H9 (cell line): ENCODE data around the gene KRTAP2-2. TPM values are rescaled to one million over a fixed set of nuclear protein-coding genes. Genes with fewer than 3 reads are reported as not detected.
"Not testable (repeated sequence)": the region's sequence is repeated elsewhere in the genome, so short reads cannot be mapped to it uniquely, and the experiment has no call there.

Experiments
- DNase-seq: peaks from one replicate; pipeline ENCODE4 v3.0.0-alpha.2; 2017
- H2AFZ ChIP-seq: one replicate; pipeline ENCODE4 v1.6.1; 2013; ENCODE audit warnings: mild to moderate bottlenecking, low read length, control low read depth, moderate library complexity
- H2AK5ac ChIP-seq: 2 replicates; pipeline ENCODE4 v1.6.1; 2013; ENCODE audit warnings: low read length, control low read depth, mixed read lengths; ENCODE audit not compliant: insufficient read length
- H2BK120ac ChIP-seq: one replicate; pipeline ENCODE4 v1.6.1; 2013; ENCODE audit warnings: low read depth, mild to moderate bottlenecking, low read length, control low read depth, inconsistent platforms; ENCODE audit not compliant: poor library complexity, severe bottlenecking
- H2BK12ac ChIP-seq: 2 replicates; pipeline ENCODE4 v1.6.1; 2013; ENCODE audit warnings: low read length, control low read depth, mixed read lengths, low read depth; ENCODE audit not compliant: insufficient read length
- H2BK15ac ChIP-seq: 2 replicates; pipeline ENCODE4 v1.6.1; 2013; ENCODE audit warnings: low read depth, low read length, control low read depth
- H2BK20ac ChIP-seq: one replicate; pipeline ENCODE4 v1.6.1; 2013; ENCODE audit warnings: low read depth, mild to moderate bottlenecking, low read length, control low read depth, inconsistent platforms; ENCODE audit not compliant: poor library complexity, severe bottlenecking
- H2BK5ac ChIP-seq: 2 replicates; pipeline ENCODE4 v1.6.1; 2013; ENCODE audit warnings: low read length, control low read depth, mixed read lengths; ENCODE audit not compliant: insufficient read length
- H3K14ac ChIP-seq: 2 replicates; pipeline ENCODE4 v1.6.1; 2013; ENCODE audit warnings: low read length, control low read depth; ENCODE audit not compliant: insufficient read depth
- H3K18ac ChIP-seq: 2 replicates; pipeline ENCODE4 v1.6.1; 2013; ENCODE audit warnings: low read depth, mild to moderate bottlenecking, mixed read lengths, low read length, control low read depth; ENCODE audit not compliant: insufficient read length
- H3K23ac ChIP-seq: 2 replicates; pipeline ENCODE4 v1.6.1; 2013; ENCODE audit warnings: low read length, control low read depth, mixed read lengths, low read depth; ENCODE audit not compliant: insufficient read length
- H3K23me2 ChIP-seq: 2 replicates; pipeline ENCODE4 v1.6.1; 2013; ENCODE audit warnings: low read depth, mild to moderate bottlenecking, mixed read lengths, low read length, control low read depth; ENCODE audit not compliant: insufficient read length, poor library complexity, severe bottlenecking
- H3K27ac ChIP-seq: 2 replicates; pipeline ENCODE4 v1.5.1; 2013; ENCODE audit warnings: low read length, control low read depth, mixed read lengths, low read depth; ENCODE audit not compliant: insufficient read length
- H3K27me3 ChIP-seq: 2 replicates; pipeline ENCODE4 v1.6.1; 2013; ENCODE audit warnings: low read length, control low read depth, inconsistent platforms; ENCODE audit not compliant: insufficient read depth
- H3K4ac ChIP-seq: 2 replicates; pipeline ENCODE4 v1.6.1; 2013; ENCODE audit warnings: low read depth, mild to moderate bottlenecking, control low read depth, inconsistent platforms, low read length, moderate library complexity
- H3K4me1 ChIP-seq: 2 replicates; pipeline ENCODE4 v1.6.1; 2013; ENCODE audit warnings: low read length, control low read depth, inconsistent platforms; ENCODE audit not compliant: insufficient read depth
- H3K4me2 ChIP-seq: 2 replicates; pipeline ENCODE4 v1.6.1; 2013; ENCODE audit warnings: low read length, control low read depth, mixed read lengths; ENCODE audit not compliant: insufficient read length, insufficient read depth
- H3K56ac ChIP-seq: 2 replicates; pipeline ENCODE4 v1.6.1; 2013; ENCODE audit warnings: low read depth, mild to moderate bottlenecking, mixed read lengths, low read length, control low read depth; ENCODE audit not compliant: insufficient read length
- H3K79me1 ChIP-seq: 2 replicates; pipeline ENCODE4 v1.6.1; 2013; ENCODE audit warnings: low read depth, mild to moderate bottlenecking, moderate library complexity, low read length, control low read depth, inconsistent platforms; ENCODE audit not compliant: insufficient read depth, poor library complexity, severe bottlenecking
- H3K79me2 ChIP-seq: 2 replicates; pipeline ENCODE4 v1.6.1; 2013; ENCODE audit warnings: low read length, control low read depth, inconsistent platforms; ENCODE audit not compliant: insufficient read depth
- H3K9ac ChIP-seq: 2 replicates; pipeline ENCODE4 v1.6.1; 2013; ENCODE audit warnings: low read length, control low read depth, mixed read lengths; ENCODE audit not compliant: insufficient read length; ENCODE audit errors: extremely low read depth
- H3K9me3 ChIP-seq: one replicate; pipeline ENCODE4 v1.6.1; 2013; ENCODE audit warnings: low read depth, low read length, inconsistent platforms; ENCODE audit not compliant: control insufficient read depth
- H3T11ph ChIP-seq: one replicate; pipeline ENCODE4 v1.6.1; 2013; ENCODE audit warnings: mild to moderate bottlenecking, low read length, control low read depth, inconsistent platforms
- H4K20me1 ChIP-seq: one replicate; pipeline ENCODE4 v1.6.1; 2013; ENCODE audit not compliant: control insufficient read depth, insufficient read length, insufficient read depth
- H4K5ac ChIP-seq: 2 replicates; pipeline ENCODE4 v1.6.1; 2013; ENCODE audit warnings: low read depth, mild to moderate bottlenecking, mixed read lengths, low read length, control low read depth; ENCODE audit not compliant: insufficient read length
- H4K8ac ChIP-seq: replicated peaks from 2 replicates; pipeline ENCODE4 v1.6.1; 2013; ENCODE audit warnings: low read length, control low read depth, mixed read lengths, low read depth; ENCODE audit not compliant: insufficient read length
- H4K91ac ChIP-seq: 2 replicates; pipeline ENCODE4 v1.6.1; 2013; ENCODE audit warnings: low read depth, mild to moderate bottlenecking, moderate library complexity, mixed read lengths, low read length, control low read depth; ENCODE audit not compliant: insufficient read length
- H3K27ac Mint-ChIP-seq, 3 experiments: 2 replicates in 2 of 3; 3 replicates in 1 of 3; pipeline ENCODE4 v1.8.0; 2020 to 2021; ENCODE audit warnings: mixed read lengths in 3 of 3, mild to moderate bottlenecking in 1 of 3, moderate library complexity in 1 of 3
- H3K27me3 Mint-ChIP-seq: 2 replicates; pipeline ENCODE4 v1.8.0; 2021; ENCODE audit warnings: low read depth, mild to moderate bottlenecking, moderate library complexity, mixed read lengths
- H3K36me3 Mint-ChIP-seq, 3 experiments: 2 replicates in 2 of 3; 3 replicates in 1 of 3; pipeline ENCODE4 v1.8.0; 2020 to 2021; ENCODE audit warnings: low read depth in 3 of 3, mixed read lengths in 3 of 3; ENCODE audit not compliant: insufficient read depth in 1 of 3
- H3K4me1 Mint-ChIP-seq, 2 experiments: 2 replicates each; pipeline ENCODE4 v1.8.0; 2020; ENCODE audit warnings: mixed read lengths in 2 of 2
- H3K4me3 Mint-ChIP-seq, 2 experiments: 2 replicates in 1 of 2; 3 replicates in 1 of 2; pipeline ENCODE4 v1.8.0; 2020 to 2021; ENCODE audit warnings: mild to moderate bottlenecking in 2 of 2, mixed read lengths in 2 of 2, moderate library complexity in 1 of 2
- H3K9me3 Mint-ChIP-seq, 2 experiments: 2 replicates in 1 of 2; 3 replicates in 1 of 2; pipeline ENCODE4 v1.8.0; 2020; ENCODE audit warnings: mild to moderate bottlenecking in 2 of 2, mixed read lengths in 2 of 2, moderate library complexity in 1 of 2
- WGBS: extraction: QIAGEN DNeasy Blood & Tissue Kit; methylation state at CpG from one replicate; pipeline ENCODE4 v1.1.7; 2013; ENCODE audit warnings: missing lambda C conversion rate, low lambda C conversion rate, mixed read lengths; ENCODE audit not compliant: insufficient read length; ENCODE audit errors: extremely low coverage; 5-methylcytosine and 5-hydroxymethylcytosine counted together
- total RNA-seq: library from RNA; stranded (reverse); gene quantifications from 2 replicates; pipeline ENCODE4 v1.2.1, GENCODE V29; 2021
- TF ChIP-seq, protein P1 (sequence below): fragments of 200-600 bp; sonication (generic); conservative IDR thresholded peaks from 3 replicates; pipeline ENCODE4 v1.8.0; 2021; ENCODE audit warnings: antibody characterized with exemption, mild to moderate bottlenecking

Gene KRTAP2-2
- total RNA-seq, 1 experiment from 2014 or later = not detected

GRCh38 chr17:41065829-41066624, 11.0 kb upstream of the KRTAP2-2 start, which contains the start of gene KRTAP2-4:
Gene KRTAP2-4 (minus strand): TSS chr17:41065879. CDS start chr17:41065845, 34 bp downstream.
- no peak within 1 kb of the TSS for H2BK15ac ChIP-seq
- no peaks in the 10 kb centered on the region for H3K79me2 ChIP-seq
- TF ChIP-seq, protein P1, sequence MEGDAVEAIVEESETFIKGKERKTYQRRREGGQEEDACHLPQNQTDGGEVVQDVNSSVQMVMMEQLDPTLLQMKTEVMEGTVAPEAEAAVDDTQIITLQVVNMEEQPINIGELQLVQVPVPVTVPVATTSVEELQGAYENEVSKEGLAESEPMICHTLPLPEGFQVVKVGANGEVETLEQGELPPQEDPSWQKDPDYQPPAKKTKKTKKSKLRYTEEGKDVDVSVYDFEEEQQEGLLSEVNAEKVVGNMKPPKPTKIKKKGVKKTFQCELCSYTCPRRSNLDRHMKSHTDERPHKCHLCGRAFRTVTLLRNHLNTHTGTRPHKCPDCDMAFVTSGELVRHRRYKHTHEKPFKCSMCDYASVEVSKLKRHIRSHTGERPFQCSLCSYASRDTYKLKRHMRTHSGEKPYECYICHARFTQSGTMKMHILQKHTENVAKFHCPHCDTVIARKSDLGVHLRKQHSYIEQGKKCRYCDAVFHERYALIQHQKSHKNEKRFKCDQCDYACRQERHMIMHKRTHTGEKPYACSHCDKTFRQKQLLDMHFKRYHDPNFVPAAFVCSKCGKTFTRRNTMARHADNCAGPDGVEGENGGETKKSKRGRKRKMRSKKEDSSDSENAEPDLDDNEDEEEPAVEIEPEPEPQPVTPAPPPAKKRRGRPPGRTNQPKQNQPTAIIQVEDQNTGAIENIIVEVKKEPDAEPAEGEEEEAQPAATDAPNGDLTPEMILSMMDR = no peak
- no peak within 1 kb of the TSS for H2AK5ac ChIP-seq
- no peak within 1 kb of the TSS for H2BK5ac ChIP-seq
- H3K36me3 Mint-ChIP-seq = no peaks in the 10 kb centered on the region
- no peak within 1 kb of the TSS for H3K9ac ChIP-seq
- H3K56ac ChIP-seq = no peak within 1 kb of the TSS
- no peaks in the 10 kb centered on the region for H3K9me3 ChIP-seq
- no peaks in the 10 kb centered on the region for H3K27me3 ChIP-seq
- H3K4ac ChIP-seq = no peak within 1 kb of the TSS
- no peaks in the 10 kb centered on the region for H3K9me3 Mint-ChIP-seq
- H3K27me3 Mint-ChIP-seq = no peaks in the 10 kb centered on the region
- H2BK20ac ChIP-seq = no peak within 1 kb of the TSS
- H3K4me1 ChIP-seq = no peaks in the 10 kb centered on the region
- H3K4me2 ChIP-seq = no peak within 1 kb of the TSS
- H4K8ac ChIP-seq = no peak within 1 kb of the TSS
- H4K5ac ChIP-seq = no peak within 1 kb of the TSS
- H3K27ac ChIP-seq = no peak within 1 kb of the TSS
- no peak within 1 kb of the TSS for H3K23ac ChIP-seq
- H3K4me3 Mint-ChIP-seq = no peak within 1 kb of the TSS
- DNase-seq = no peak
- H2BK12ac ChIP-seq = no peak within 1 kb of the TSS
- H3K27ac Mint-ChIP-seq = no peak within 1 kb of the TSS
- H3K14ac ChIP-seq = no peak within 1 kb of the TSS
- H2AFZ ChIP-seq = no peak within 1 kb of the TSS
- H3T11ph ChIP-seq = no peak within 1 kb of the TSS
- no peaks in the 10 kb centered on the region for H4K20me1 ChIP-seq
- no peak within 1 kb of the TSS for H3K18ac ChIP-seq
- 0 out of 4 replicates have a peak, but pooled peaks cover 0 to 5% of the 10 kb centered on the region in 2 experiments for H3K4me1 Mint-ChIP-seq
- H3K79me1 ChIP-seq = no peaks in the 10 kb centered on the region
- no CpG with 5 or more reads among the region's 6 CpGs for WGBS
- no peak within 1 kb of the TSS for H4K91ac ChIP-seq
- H3K23me2 ChIP-seq = no peaks in the 10 kb centered on the region
- H2BK120ac ChIP-seq = no peak within 1 kb of the TSS

DNA sequence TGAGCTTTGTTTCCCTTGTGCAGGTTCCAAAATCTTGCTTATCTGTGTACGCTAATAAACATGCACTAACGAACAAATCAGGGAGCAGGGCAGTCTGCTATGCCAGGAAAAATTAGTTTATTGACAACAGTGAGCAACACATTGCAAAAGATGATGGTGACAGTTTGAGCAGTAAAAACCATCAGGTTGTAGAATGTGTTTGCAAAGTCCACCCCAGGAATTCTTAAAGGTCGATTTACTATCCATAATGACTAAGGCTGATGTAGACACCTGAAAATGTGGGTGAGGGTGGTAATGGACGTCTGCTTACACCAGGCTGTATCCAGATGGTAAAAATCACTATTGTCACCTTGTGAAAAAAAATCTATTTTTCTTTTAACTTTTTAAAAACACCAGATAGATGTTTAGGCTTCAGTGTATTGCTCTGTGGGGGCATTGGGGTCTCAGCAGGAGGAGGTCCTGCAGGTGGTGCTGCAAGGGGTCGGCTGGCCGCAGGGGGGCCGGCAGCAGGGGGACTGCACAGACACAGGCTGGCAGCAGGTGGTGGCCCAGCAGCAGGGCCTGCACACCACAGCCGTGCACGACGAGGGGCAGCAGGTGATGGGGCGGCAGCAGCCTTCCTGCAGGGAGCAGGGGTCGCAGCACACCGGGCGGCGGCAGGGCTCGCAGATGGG, 10.1 kb upstream of the KRTAP2-2 start:
- not testable (repeated sequence) for H3K14ac ChIP-seq, H3K27ac ChIP-seq, H3K56ac ChIP-seq, H2BK12ac ChIP-seq, H2BK5ac ChIP-seq, H3K9me3 ChIP-seq, H4K20me1 ChIP-seq, H4K8ac ChIP-seq, H2AFZ ChIP-seq, H3K79me2 ChIP-seq, H4K91ac ChIP-seq, H3K4me2 ChIP-seq, H3K4ac ChIP-seq, H3K18ac ChIP-seq, H3K27ac Mint-ChIP-seq, H3T11ph ChIP-seq, H3K23ac ChIP-seq, H2BK20ac ChIP-seq, H3K79me1 ChIP-seq, DNase-seq, H2AK5ac ChIP-seq, H3K4me1 Mint-ChIP-seq, H2BK120ac ChIP-seq, H3K36me3 Mint-ChIP-seq, H3K4me1 ChIP-seq, H3K9me3 Mint-ChIP-seq, H3K27me3 Mint-ChIP-seq, H3K23me2 ChIP-seq, H3K4me3 Mint-ChIP-seq, H4K5ac ChIP-seq, H2BK15ac ChIP-seq, H3K27me3 ChIP-seq, H3K9ac ChIP-seq
- WGBS = no CpG with 5 or more reads among the region's 16 CpGs
